NCI-H2171 (cell line): ENCODE data around the gene LDLRAD4.

ENCODE experiments used
- DNase-seq: peaks from one replicate; lab custom pipeline; 2025; lab: John Stamatoyannopoulos, UW

LDLRAD4 gene

DNA sequence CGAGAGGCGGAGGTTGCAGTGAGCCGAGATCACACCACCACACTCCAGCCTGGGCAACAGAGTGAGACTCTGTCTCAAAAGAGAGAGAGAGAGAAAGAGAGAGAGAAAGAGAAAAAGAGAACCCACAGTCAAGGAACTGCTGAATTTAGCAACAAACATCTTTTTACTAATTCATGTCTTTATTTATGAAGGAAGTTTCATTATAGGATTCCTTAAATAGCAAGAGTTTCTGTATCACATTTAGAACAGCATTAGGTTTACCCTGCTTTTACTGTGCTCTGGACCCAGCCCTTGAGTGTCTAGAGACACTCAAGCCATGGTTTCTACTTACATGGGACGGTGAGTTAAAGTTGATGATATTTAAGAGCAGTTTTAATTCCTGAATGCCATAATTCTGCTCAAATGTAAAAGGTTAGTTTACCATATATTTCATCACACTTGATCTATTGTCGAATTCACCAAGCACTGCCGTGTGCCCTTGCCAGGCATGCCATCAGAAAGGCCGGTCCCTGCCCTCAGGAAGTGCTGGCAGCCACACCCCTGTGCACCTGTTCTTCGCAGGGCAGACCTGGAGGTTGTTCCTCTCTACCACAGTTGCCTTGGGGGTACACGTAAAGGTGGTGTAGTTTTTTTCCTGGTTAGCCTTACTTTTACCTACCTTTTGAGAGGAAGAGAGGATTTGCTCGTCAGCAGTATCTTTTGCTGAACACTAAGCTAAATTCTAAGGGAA is 153.3 kb downstream of the LDLRAD4 start:
- DNase-seq: no peak

DNA sequence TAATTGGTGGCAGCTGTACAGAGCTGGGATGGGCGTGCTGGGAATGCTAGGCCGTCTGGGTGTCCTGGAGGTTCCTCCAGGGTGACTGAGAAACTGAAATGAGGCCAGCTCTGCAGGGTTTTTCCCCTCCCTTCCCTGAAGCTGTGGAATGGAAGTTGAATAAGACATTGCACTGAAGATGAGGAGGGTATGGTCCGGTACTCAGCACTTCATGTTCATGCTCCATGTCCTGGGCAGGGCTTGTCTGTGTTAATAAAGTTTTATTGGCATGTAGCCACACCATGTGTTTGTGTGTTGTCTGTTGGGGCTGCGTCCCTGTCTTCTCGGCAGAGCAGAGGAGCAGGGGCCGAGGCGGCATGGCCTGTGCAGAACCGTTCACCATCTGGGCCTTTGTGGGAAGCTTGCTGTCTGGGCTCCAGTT is 154.0 kb downstream of the LDLRAD4 start:
- DNase-seq: no peak

DNA sequence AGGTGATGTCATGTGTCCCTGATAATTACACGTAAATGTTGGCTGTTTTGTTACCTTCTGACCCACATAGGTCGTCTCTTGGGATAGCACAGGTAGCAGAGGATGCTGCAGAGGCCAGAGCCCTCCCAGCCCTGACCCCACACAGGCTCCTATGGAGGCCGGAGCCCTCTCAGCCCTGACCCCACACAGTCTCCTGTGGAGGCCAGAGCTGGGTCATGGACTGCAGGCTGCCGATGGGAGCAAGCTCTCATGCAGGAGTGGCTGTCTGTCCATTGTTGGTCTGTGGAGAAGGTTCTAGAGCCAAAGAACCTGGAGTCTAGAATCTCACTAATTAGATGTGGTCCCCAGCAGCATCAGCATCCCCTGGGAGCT is 155.5 kb downstream of the LDLRAD4 start:
- DNase-seq: no peak

DNA sequence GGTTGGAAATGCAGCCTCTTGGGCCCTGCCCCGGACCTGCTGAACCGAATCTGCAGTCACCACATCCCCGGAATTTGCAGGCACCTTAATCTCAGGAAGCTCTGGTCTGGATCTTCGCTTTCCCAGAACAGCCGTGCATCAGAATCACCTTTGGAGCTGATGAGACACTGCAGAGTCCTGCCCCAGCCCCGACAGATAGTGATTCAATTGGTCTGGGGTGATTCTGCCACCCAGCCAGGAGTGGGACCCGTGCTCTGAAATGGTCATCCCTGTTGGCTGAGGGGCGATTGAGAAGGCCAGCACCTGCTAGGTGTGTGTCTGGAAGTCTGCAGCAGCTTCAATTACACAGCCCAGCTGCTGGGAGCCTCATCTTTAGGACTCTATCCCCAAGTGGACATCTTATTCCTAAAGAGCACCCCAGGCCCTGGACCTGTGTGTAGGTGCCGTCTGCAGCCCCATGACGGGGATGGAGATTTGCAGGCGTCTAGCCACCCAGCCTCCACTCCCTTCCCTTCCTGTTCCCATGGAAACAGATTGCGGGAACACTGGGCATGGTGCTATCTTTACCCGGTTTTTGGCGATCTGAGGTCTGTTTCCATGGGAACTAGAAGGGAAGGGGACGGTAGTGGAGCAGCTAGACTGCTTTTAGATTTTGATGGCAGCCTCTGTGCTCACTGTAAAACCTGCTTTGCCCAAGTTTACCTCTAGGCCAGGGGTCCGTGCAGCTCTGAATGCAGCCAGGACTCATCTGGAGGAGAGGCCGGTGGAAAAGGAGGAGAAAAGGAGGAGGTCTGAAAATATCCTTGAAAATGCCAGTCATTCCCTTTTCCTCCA is 156.1 kb downstream of the LDLRAD4 start:
- DNase-seq: no peak

DNA sequence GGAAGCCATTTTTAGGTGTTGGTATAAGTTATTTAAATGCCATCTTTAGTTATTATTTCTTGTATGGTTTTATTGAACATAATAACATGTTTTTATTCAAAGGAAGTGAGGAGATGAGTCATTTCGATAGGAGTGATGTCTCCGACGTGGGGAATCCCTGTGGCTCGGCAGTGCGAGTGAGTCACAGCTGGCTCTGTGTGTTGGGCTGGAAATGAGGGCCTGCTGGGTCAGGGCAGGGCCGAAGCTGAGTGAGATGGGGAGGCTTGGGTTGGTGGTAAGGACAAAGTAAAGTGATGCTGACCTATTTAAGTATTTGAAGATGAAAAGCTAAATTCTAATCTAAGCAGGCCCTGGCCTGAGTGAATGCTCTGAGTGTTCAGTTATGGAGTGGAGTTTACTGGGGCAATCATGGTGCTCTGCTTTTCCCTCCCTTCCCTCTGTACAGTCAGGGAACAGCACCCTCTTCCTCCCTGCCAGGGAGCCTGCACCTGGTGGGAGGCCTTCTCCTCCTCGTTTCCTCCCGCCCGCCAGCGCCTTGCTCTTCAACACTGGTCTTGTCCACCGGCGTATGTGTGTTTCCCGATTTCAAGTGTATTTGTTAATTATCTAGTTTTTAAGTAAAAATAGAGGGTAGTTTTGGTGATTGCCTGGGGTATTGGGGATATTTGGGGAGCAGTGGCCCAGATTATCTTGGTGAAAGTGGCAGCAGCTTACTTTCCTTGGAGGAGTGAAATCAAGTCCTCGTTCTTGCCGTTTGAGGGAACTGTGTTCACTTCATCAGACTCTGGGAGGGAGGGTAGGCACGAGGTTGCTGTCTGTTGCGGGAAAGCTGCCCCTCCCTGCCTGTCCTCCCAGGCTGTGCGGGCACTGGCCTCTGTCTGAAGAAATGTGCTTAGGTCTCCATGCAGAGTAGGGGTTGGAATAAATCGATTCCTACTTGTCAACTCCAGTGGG is 157.0 kb downstream of the LDLRAD4 start:
- no peak for DNase-seq

DNA sequence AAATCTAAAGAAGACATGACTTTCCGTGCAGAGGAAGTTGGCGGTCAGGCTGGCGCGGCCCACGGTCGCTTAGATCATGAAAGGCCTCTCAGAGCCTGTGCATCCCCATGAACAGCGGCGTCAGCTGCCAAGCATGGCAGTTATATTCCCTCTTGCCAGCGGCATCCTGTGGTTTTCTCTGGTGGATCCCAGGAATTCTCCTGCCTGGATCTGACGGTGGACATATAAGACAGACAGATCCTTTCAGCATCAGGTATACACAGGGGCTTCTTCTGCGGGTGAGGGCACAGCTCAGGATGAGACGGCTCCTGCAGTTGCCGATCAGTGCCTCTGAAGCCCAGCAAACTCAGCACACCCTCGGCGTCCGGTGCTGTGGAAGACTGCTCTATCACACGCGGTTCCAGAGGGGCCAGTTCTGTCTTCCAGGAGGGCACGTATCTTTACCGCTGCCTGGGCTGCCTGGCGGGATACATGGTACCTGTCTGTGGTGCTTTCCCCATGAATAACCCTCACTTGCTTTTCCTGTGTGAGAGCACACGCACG is 157.8 kb downstream of the LDLRAD4 start:
- DNase-seq: no peak

DNA sequence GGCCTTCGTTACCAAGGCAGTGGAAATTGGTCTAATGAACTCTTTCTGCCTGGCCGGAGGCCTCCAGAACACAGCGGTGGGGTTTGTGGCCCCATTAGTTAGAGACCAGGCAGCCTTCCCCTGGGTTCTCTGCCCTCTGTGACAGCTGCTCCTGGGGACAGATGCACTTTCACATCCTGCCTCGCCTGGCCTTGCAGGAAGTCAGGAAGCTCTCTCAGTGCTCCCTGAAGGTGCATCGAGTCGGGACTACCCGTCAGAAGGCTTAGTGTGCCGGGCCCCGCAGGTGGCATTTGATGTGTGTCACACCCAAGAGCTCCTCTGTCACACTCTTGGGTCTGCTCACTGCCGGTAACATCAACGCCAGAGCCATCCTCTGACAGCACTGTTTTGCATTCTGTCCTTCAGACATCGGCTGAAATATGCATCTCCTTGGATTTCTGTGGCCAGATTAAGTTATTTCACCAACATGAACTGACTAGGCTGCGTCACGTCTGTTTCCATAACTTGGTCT is 158.3 kb downstream of the LDLRAD4 start:
- no peak for DNase-seq

DNA sequence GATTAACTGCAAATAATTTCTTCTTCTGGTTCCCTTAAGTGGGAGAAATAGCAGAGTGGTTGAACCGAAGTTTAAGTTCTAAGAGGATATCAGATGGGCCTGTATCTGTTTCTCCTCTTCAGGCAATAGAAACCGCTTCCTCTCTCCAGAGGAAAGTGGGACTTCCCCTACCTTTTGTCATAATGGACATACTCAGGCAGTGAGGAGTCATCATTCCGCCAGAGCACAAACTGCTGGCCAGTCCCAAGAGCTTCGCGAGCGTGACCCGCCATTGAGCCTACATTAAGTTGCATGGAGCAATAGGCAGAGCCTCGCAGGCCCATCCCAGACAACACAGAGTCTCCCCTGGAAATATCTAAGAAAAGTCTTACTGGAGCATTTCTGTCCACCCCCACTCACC is 158.9 kb downstream of the LDLRAD4 start:
- no peak for DNase-seq

DNA sequence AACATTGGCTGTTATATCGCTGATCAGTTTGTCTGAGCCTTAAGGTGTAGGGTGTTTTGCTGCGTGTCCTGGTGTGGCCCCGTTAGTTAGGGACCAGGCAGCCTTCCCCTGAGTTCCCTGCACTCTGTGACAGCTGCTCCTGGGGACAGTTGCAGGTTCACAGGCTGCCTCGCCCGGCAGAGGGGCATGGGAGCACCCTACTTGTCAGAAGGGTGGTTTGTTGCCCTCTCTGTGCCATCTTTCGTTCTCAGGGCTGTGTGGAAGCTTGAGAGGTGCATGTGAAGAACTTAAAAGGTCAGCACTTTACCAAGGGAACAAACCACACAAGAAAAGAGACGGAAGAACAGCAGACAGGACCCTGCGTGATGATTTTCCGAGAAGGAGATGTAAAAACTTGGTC is 159.6 kb downstream of the LDLRAD4 start:
- no peak for DNase-seq

DNA sequence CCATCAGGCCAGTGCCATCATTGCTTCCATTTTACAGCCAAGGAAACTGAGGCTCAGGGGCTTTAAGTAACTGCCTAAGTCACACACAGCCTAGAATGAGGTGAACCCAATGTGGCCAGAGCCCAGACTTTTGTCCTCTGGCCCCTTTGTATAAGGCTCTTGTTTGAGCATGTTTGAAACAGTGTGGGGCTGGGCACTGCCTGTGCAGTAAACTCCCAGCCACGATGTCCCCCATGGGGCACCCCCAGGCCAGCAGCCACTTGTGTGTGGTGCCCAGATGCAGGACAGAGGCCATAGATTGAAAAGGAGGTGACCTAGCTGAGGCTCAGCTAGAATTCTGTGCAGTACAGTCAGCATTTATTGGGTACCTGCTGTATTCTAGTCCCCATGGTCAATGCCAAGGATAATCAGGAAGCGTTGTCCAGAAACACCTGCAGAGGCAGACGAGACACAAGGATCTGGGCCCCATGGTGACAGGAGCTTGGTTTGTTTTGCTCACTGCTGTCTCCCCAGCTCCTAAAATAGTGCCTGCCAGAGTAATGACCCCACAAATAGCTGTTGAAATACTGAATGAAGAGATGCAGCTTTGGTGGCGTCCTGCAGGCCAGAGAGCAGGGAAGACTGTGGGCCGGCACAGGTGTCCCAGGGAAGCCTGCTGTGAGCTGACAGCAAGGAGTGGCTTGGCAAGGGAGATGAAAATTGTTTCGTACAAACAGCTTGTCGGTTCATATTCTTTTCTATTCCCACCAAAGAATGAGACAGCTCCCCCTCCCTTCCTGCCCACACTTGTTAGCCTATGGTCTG is 160.7 kb downstream of the LDLRAD4 start:
- DNase-seq: no peak

DNA sequence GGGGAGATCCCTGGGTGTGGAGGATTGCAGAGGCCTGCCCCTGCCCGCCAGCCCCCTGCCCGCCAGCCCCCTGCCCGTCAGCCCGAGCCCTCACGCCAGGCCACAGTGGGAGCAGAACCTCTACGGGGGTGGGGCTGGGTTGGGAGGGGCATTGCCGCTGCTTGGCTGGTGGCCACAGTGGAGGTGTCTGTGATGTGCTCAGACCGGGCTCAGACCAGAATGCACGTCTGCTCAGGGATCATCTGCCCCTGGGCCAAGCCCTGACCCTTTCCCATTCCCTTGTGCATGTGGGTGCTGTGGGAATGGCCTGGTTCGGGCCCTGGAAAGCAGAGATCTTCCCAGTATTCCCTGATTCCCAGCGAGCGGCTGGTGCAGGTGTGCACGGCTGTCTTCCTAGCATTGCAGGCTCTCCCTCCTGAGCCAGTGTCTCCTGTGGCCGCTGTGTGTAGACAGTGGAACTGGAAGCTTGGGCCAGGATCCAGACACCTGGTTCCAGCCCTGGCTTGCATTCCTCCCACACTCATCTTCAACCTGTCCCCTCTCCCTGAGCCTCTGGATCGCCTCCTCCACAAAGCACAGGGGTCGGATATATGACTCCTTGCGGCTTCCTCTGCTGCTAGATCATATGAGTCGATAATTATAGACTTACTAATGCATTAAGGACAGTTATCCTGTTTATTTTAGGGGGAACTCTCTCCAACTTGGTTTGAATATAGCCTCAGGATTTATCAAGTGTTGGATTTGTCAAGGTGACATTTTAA is 161.6 kb downstream of the LDLRAD4 start:
- DNase-seq: no peak

DNA sequence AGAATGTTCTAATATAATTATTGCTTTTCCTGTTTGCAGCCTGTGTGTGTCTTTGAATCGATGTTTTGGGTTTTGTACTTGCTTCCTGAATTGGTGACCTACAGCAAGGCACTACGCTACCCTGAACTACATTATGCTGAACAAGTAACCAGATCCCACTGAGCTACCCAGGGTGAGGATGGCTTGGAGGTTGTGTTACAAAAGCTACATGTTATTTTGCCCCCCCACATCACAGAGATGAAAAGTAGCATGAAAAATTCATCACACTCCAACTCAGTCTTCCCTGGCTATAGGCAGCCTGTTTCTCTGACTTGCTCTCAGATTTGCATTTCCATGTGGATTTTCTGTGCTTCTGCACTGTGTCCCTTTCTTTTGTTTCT is 162.1 kb downstream of the LDLRAD4 start:
- no peak for DNase-seq

DNA sequence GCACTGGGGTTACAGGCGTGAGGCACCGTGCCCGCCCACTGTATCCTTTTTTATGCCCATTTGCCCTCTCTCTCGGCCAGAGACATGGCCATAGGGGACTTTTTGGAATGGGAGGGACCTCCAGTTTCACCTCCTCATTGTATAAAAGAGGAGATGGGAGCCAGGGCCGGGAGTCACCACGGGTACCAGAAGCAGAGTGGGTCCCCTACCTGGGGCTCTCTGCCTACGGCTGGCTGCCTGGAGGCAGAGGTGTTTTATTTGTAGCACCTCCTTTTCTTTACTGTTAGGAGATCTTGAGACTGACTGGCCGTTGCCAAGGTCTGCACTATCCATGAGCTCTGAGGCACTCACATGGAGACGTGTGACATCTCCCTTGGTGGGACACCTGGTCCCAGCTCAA is 162.8 kb downstream of the LDLRAD4 start:
- DNase-seq: no peak

DNA sequence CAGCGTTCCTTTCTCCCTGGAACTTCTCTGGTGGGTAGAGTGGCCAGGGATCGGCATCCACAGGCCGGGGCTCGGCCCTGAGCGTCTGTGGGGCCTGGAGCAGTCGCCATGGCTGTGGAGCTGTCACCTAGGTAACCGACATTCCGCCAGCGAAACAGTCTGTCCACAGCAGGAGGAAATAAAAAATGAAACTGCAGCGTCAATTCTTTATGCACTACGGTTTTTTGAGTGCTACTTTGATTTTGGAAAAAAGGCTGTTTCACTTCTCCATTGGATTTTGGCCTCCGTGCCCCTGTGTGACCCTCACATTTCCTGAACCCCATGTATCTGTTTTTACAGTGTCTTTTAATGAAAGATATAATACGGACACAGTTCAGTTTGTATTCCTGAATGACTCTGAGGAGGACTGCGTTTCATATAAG is 163.4 kb downstream of the LDLRAD4 start:
- no peak for DNase-seq

DNA sequence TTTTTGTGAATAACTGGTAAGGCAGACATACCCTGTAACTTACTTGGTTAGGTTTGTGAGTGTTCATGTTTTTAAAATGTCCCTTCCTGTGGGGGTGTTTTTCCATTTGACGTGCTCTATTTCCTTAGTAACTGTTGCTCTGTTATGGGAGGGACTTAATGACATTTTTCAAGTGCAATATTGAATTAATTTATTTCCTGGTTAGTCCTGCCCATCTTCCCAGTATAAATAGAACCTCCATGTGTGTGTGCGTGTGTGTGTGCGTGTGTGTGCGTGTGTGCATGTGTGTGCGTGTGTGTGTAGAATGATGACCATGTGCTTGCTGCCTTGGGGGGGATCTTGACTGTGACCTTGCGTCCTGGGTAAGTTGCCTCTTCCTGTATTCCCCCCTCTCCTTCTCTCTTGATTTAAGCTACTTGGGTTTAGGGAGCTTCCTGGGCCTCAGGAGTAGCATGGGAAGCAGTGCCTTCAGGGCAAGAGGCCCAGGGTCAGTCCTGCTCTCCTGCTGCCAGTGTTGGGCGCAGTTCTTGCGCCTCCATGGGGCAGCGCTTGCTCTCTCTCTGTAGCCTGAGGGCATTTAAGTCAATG is 163.9 kb downstream of the LDLRAD4 start:
- no peak for DNase-seq

DNA sequence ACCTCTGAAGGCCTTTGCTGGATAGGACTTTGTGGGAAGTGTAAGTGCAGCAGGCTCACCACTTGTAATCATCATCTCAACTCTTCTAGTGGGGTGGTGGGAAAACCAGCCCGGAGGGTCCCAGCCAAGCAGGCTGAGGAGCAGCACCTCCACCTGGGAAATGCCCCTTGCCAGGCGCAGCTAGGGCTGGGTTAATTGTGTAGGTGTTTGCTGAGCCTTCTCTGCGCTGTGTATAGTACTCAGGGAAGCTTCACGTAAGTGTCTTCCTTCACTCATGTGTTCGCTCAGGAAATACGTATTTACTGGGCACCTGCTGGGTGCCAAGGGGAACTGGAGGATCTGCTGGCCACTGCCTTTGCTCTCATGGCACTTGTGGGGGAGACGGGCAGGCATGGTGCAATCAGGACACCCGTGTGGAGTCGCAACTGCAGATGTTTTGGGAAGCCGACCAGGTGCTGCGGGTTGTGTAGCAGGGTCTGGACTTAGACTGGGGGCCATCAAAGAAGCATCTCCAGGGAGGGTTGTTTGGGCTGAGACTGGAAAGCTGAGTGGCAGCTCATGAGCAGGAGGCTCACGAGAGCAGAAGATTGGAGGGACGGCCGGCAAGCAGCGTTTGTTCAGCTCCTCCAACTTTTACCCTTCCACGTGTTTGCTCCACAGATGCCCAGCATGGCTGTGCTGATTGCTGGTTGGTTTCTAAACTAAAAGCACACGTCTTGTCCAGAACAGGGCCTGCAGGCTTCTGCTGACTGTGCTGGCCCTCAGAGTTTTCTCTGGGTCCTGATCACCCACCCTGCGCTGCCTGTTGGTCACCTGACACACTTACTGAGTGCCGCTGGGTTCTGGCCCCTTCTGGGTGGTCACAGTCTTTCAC is 164.6 kb downstream of the LDLRAD4 start:
- DNase-seq: no peak

DNA sequence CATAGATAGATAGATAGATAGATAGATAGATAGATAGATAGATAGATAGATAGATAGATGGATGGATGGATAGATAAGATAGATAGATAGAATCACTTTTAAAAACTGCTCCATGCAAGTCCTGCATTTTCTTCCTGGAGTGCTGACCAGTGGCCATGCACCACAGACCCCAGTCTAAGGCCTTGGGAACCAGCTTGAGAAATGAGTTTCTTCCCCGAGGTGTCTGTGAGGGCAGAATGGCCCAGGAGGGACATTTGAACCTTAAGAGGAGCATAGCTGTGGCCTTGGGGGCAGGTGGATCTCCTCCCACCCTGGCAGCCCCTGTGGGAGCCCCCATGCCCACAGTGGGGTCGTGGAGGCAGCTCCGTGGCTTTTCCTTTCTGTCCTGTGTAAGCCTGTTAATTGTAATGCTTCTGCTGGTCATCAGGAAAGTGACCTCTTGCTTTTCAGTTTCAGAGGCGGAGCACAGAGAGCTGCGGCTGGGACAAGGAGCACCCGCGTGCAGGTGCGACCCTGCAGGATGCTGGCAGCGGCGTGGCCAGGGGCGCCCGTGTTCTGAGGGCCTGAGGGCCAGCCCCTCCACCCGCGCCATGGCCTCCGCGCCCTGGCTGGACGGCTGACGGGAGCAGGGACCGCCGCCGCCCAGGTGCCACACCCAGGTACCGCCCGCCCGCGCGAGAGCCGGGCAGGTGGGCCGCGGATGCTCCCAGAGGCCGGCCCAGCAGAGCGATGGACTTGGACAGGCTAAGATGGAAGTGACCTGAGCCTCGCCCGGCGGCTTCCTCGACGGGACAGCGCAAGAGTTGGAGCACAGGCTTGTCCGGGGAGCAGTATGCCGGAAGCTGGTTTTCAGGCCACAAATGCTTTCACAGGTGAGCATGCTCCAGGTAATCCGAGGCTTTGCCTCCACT is 168.6 kb downstream of the LDLRAD4 start:
- DNase-seq: no peak
